IPS DF 6.9 (cell line): ENCODE results near the gene AFTPH.

Source experiments
- DNase-seq: peaks from one replicate; pipeline ENCODE4 v3.0.0-alpha.2; 2013; ENCODE audit warnings: low read depth, low spot score
- H3K27ac ChIP-seq: one replicate; pipeline ENCODE4 v1.5.1; 2013; ENCODE audit warnings: low read length, control low read depth
- H3K27me3 ChIP-seq: 2 replicates; pipeline ENCODE4 v1.6.1; 2013; ENCODE audit warnings: mild to moderate bottlenecking, low read length; ENCODE audit not compliant: control insufficient read depth, insufficient read depth
- H3K36me3 ChIP-seq: 2 replicates; pipeline ENCODE4 v1.6.1; 2013; ENCODE audit warnings: low read length; ENCODE audit not compliant: control insufficient read depth, insufficient read depth
- H3K4me1 ChIP-seq: 2 replicates; pipeline ENCODE4 v1.6.1; 2013; ENCODE audit warnings: low read length; ENCODE audit not compliant: control insufficient read depth, insufficient read depth
- H3K4me3 ChIP-seq: 2 replicates; pipeline ENCODE4 v1.5.1; 2013; ENCODE audit warnings: mild to moderate bottlenecking, low read length
- H3K9me3 ChIP-seq: 2 replicates; pipeline ENCODE4 v1.6.1; 2013; ENCODE audit warnings: low read length, inconsistent platforms; ENCODE audit not compliant: control insufficient read depth, insufficient read depth
- WGBS: extraction: QIAGEN DNeasy Blood & Tissue Kit; methylation state at CpG from one replicate; pipeline ENCODE4 v1.1.7; 2013; ENCODE audit warnings: mixed read lengths, missing lambda C conversion rate; ENCODE audit not compliant: insufficient read length, insufficient coverage; 5-methylcytosine and 5-hydroxymethylcytosine counted together

AFTPH gene

DNA sequence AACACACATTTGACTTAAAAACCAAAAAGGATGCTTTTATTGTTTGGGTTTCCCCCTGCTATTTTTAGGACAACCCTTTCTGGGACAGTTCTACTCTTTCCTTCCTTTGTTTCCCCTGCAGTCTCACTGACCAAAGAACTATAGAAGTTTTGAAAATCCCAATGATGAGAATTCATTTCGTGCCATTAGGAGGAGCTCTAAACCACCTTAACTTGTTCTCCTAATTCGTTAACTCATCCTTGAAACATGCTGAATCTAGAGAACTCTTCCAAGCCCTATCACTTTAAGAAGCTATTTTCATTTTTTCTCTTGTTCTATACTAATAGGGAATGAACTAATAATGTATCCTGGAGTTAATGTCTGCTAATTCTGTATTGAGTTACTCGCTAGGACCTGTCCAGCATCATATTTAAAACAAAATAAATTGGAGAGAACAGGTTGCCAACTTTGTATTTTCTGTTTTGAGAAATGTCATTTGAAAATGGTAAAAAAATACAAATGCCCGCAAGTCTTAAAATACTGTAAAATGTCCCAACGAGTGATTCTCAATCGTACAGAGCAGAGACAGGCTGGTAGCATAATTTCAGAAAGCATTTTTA, 62.9 kb downstream of the AFTPH start:
- no peaks in the 10 kb centered on the region for H3K9me3 ChIP-seq
- DNase-seq: no peak
- no peak overlapping the region for H3K4me3 ChIP-seq
- no peaks in the 10 kb centered on the region for H3K27me3 ChIP-seq
- no CpG with 5 or more reads among the region's 6 CpGs for WGBS
- H3K27ac ChIP-seq: no peak overlapping the region
- H3K36me3 ChIP-seq: no peaks in the 10 kb centered on the region; the same call in 1 of the 2 replicates
- no peaks in the 10 kb centered on the region for H3K4me1 ChIP-seq

DNA sequence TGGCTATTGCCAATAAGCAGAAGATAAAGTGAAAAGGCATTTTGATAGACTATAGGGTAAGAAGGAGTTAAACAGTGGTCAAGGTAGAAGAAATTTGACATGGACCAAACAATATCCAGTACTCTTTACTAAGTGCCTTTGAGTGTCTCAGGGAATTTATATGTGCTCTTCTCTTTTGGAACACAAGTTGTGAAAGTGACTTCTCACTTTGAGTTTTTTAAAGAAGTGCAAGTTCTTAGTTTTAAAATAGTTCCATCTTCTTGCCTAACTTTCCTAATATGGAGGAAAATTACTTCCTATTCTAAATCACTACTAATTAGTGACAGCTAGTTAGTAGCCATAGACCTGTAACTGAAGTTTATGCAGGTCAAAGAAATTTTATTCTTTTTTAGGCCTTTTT, 63.4 kb downstream of the AFTPH start:
- Histone ChIP-seq H3K4me1 (no peaks in the 10 kb centered on the region), H3K4me3 (no peak overlapping the region), H3K27ac (no peak overlapping the region), H3K27me3 (no peaks in the 10 kb centered on the region), H3K9me3 (no peaks in the 10 kb centered on the region), H3K36me3 (no peaks in the 10 kb centered on the region; the same call in 1 of the 2 replicates)
- no peak for DNase-seq

GRCh38 chr2:64591188-64591587, 67.1 kb downstream of the AFTPH start:
- Histone ChIP-seq H3K4me1 (no peaks in the 10 kb centered on the region), H3K36me3 (no peaks in the 10 kb centered on the region; the same call in 1 of the 2 replicates), H3K27me3 (no peaks in the 10 kb centered on the region), H3K27ac (no peak overlapping the region), H3K4me3 (no peak overlapping the region), H3K9me3 (no peaks in the 10 kb centered on the region)
- WGBS: no CpG with 5 or more reads among the region's 4 CpGs
- no peak for DNase-seq

- no peak for DNase-seq
- H3K9me3 ChIP-seq: no peaks in the 10 kb centered on the region
- H3K27me3 ChIP-seq: no peaks in the 10 kb centered on the region
- H3K4me1 ChIP-seq: no peaks in the 10 kb centered on the region
- WGBS: no CpG with 5 or more reads among the region's 4 CpGs
- no peaks in the 10 kb centered on the region; the same call in 1 of the 2 replicates for H3K36me3 ChIP-seq
- no peak overlapping the region for H3K27ac ChIP-seq
- H3K4me3 ChIP-seq: no peak overlapping the region
These were observed 69.0 kb downstream of the AFTPH start for GRCh38 chr2:64593035-64593655.

DNA sequence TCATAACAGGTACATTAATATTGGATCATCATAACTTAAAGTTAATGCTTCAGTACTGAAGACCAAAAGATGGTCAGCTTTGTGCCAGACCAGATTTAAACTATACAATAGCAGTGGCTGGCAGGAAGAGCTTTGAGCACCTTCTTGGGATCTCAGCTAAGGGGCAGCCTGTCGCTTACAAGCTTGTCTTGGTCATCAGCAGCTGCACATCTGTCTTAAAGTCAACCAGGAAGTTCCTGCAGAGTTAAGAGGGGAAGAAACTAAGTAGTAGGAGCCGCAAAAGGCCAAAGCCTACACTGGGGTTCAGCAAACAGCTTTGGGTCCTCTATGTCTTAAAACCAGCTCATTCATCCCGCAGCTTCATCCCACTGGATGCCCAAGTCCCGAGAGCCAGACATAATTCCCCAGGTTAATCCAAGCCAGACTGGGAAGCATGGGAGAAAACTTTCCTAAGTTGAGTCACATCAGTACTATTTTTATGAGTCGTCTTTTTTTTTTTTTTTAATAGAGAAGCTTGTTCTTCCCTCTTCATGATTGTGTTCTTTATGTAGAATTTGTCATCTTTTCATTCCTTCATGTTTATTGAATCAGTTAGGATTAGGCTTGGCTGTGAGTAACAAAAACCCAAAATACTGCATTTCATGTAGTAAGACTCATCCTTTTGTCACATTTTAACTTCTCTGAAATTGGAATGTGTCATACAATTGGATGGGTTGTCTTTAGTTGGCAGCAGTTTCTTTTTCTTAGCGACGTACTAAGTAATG, 70.3 kb downstream of the AFTPH start:
- Histone ChIP-seq H3K9me3 (no peaks in the 10 kb centered on the region), H3K36me3 (no peaks in the 10 kb centered on the region; the same call in 1 of the 2 replicates), H3K27ac (no peak overlapping the region), H3K27me3 (no peaks in the 10 kb centered on the region), H3K4me1 (no peaks in the 10 kb centered on the region), H3K4me3 (no peak overlapping the region)
- no CpG with 5 or more reads among the region's 7 CpGs for WGBS
- no peak for DNase-seq

DNA sequence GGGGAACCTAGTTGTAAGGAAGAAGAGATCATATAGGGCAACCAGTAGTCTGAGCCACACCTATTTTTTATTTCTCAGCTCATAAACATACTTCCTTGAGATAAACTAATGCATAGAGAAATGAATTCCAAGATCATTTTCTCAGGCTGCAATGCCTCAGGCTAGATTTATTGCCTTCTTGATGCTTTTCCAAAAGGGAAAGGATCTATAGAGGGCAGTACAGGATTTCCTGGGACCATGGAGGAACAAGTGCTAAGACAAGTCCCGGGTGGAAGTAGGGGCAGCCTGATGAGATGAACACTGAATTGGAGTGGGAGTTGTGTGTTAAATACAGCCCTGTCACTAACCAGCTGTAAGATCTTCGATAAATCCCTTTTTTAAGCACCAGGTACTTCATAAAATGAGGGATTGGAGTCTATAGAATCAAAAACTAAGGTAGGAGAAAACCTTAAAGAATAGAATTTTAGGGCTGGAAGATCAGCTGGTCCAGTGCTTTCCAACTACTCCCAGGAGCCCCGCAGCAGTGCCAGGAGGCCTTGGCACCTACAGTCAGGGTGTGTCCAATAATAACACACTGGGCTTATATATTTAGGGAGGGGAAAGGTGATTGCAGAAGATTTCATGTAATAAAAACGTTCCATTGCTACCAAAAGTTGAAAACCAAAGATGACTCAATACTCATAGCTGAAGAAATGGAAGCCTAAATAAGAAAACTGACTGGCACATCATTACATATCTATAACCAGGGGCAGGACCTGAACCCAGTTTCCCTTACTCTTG, 71.5 kb downstream of the AFTPH start:
- no peaks in the 10 kb centered on the region; the same call in 1 of the 2 replicates for H3K36me3 ChIP-seq
- H3K27me3 ChIP-seq: no peaks in the 10 kb centered on the region
- no peak for DNase-seq
- H3K9me3 ChIP-seq: no peaks in the 10 kb centered on the region
- no peak overlapping the region for H3K4me3 ChIP-seq
- WGBS: no CpG with 5 or more reads among the region's 4 CpGs
- H3K4me1 ChIP-seq: no peaks in the 10 kb centered on the region
- no peak overlapping the region for H3K27ac ChIP-seq

- no peak overlapping the region for H3K4me3 ChIP-seq
- no peak overlapping the region for H3K27ac ChIP-seq
- no peak for DNase-seq
- no peaks in the 10 kb centered on the region for H3K36me3 ChIP-seq
- H3K9me3 ChIP-seq: no peaks in the 10 kb centered on the region
- H3K4me1 ChIP-seq: no peaks in the 10 kb centered on the region
- no CpG with 5 or more reads among the region's 6 CpGs for WGBS
- no peaks in the 10 kb centered on the region for H3K27me3 ChIP-seq
These were observed 74.1 kb downstream of the AFTPH start for GRCh38 chr2:64598226-64598625.

DNA sequence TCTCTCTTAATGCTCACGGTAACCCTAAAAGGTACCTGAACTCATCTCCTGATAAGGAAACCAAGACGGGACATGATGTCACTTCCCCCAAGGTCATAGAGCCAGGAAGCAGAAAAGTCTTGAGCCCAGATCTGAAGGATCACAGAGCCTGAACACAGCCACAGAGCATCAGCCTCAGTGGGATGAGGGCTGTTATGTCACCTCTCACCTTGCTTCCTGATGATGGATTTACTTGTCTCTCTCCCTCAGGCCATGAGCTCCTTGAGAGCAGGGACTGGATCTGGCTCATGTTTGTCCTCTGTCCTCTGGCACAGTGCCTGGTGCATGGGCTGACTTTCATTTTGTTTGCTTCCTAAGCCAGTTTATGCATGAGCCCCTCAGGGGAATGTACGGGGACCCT, 75.3 kb downstream of the AFTPH start:
- no peak overlapping the region for H3K27ac ChIP-seq

DNA sequence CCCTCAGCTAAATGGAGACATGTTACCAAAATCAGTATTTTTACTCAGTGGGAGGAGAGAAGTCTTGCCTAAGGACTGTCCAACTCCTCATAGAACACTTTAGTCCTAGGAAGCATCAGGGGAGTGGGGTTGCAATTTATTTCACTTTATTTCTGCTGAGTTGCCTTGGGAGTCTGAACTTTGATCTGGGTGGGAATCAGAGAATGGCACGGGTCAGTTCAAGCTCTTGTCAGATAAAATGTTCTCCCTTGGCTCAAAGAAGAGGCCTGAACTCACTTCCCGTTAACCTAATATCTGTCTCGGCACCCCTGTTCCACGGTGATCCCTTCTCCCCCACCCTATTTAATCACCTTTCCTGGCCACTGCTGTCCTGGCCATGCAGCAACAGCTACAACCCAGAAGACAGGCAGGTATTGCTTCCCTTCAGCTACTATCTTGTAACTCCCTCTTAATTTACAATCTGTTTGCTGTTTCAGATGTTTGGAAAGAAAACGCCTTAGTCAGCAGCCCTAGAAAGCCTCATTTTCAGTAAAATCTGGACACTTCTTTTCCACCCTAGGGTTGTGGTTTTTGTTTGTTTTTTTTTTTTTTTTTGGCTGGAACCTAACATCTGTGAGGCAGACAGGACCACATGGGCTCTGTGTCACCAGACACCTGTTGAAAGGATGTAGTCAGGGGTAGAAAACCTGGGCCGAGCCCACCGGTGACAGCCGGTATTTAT, 77.1 kb downstream of the AFTPH start:
- no peaks in the 10 kb centered on the region for H3K27me3 ChIP-seq
- H3K4me3 ChIP-seq: no peak overlapping the region
- WGBS: no CpG with 5 or more reads among the region's 8 CpGs
- H3K4me1 ChIP-seq: no peaks in the 10 kb centered on the region
- no peak overlapping the region for H3K27ac ChIP-seq
- no peak for DNase-seq
- no peaks in the 10 kb centered on the region for H3K9me3 ChIP-seq
- no peaks in the 10 kb centered on the region for H3K36me3 ChIP-seq

More for the DNA sequence above, 75.3 kb downstream of the AFTPH start:
- Histone ChIP-seq H3K9me3 (no peaks in the 10 kb centered on the region), H3K36me3 (no peaks in the 10 kb centered on the region), H3K4me1 (no peaks in the 10 kb centered on the region), H3K4me3 (no peak overlapping the region), H3K27me3 (no peaks in the 10 kb centered on the region)
- no CpG with 5 or more reads among the region's 3 CpGs for WGBS
- DNase-seq: no peak
